ENCODE results near the gene ST3GAL3. TPM values are rescaled to one million over a fixed set of nuclear protein-coding genes. Genes with fewer than 3 reads are reported as not detected.
A peak's percentile ranks its signal among the peaks of the same experiment; 100 is the strongest.

Gene ST3GAL3
- total RNA-seq: 7.2 and 9.9 TPM in 2 replicates

DNA sequence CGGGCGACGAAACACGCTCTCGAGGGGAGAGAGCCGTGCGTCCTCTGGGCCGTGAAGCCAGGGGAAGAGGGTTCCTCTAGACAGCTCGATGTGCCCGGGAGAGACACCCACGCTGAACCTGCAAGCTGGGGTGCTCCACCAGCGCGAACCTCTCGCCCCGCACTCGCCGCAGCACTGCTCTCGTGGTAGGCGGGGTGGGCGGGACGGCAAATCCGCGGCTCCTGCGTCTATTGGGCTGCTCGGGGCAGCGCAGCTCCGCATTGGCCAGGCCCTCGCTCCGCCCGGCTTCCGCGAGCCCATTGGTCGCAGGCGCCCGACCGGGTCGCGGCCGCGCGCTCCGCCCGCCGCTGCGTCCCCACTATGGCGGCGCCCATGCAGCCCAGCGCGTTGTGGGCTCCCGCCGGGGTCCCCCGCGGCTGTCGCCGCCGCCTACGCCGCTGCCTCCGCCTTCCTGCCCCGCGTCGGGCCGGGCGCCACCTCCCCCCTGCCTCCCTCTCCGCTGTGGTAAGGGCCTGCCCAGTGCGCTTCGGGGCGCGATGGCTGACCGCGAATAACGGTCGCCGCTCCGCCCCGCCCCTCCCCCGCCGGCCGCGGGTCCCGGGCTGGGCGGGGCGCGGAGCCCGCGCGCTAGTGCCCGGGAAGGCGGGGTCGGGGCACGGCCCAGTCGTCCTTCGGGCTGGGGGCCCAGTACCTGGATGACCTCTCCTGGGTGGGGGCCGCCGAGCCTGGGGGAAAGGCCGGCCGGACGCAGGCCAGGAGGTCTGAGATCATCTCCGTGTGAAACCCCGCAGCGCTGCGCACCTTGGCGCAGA lies at the start of gene ST3GAL3:
ST3GAL3 (plus strand) TSS at position 347 of the 812 bp plus-strand sequence. CDS start 28,727 bp downstream, outside the sequence.
- DNase-seq (ENCODE audit: low read depth in 2 of 2): peak; percentile 94 to 95

- DNase-seq (ENCODE audit: low read depth in 2 of 2): no peak
Measured at GRCh38 chr1:43659212-43660166, 47.8 kb upstream of the ST3GAL3 start.

- no peak for DNase-seq (ENCODE audit: low read depth in 2 of 2)
Measured at GRCh38 chr1:43660355-43660754, 47.0 kb upstream of the ST3GAL3 start.

DNA sequence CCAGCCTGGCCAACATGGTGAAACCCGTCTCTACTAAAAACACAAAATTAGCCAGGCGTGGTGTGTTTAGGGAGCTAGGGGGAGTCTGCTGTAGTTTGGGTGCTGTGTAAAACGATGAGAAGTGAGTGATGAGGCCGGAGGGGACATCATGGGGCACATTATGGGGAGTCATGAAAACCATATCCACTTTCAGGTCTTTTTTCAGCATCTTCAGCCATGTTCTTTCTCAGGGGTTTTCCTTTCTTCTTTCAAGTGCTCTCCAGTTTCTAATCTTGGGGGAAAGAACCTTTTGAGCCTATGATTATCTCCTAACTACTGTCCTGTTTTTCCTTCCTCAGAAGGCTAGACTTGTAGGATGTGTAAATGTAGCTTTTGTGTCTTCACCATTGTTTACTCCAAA lies 43.0 kb upstream of the ST3GAL3 start:
- no peak for DNase-seq (ENCODE audit: low read depth in 2 of 2)

DNA sequence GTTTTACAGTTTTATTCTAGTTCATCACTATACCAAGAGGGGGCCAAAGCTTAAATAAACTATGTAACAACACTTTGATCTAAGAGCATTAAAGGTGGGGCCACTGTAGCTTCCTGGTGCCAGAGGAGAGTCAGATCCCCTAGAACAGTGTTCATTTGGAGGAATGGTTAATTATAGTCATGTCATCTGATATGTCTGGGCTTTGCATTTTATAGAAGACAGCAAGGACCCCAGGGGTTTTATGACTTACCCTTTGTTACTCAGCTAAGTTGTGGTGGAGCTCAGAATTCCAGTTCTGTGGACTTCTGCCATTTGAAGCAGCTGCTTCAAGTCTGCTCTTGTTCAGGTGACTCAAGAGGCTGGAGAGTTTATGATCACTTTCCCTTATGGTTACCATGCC lies 40.7 kb upstream of the ST3GAL3 start:
- DNase-seq (ENCODE audit: low read depth in 2 of 2): no peak

- DNase-seq (ENCODE audit: low read depth in 2 of 2): peak in 1 of 2 donors; percentile 29
Measured at GRCh38 chr1:43668956-43669355, 38.4 kb upstream of the ST3GAL3 start.

- DNase-seq (ENCODE audit: low read depth in 2 of 2): no peak
Measured at GRCh38 chr1:43669878-43670277, 37.5 kb upstream of the ST3GAL3 start.

GRCh38 chr1:43671193-43671592 lies 36.1 kb upstream of the ST3GAL3 start:
- DNase-seq (ENCODE audit: low read depth in 2 of 2): no peak

GRCh38 chr1:43671626-43672330 lies 35.6 kb upstream of the ST3GAL3 start:
- DNase-seq (ENCODE audit: low read depth in 2 of 2): peak in 1 of 2 donors; percentile 26

DNA sequence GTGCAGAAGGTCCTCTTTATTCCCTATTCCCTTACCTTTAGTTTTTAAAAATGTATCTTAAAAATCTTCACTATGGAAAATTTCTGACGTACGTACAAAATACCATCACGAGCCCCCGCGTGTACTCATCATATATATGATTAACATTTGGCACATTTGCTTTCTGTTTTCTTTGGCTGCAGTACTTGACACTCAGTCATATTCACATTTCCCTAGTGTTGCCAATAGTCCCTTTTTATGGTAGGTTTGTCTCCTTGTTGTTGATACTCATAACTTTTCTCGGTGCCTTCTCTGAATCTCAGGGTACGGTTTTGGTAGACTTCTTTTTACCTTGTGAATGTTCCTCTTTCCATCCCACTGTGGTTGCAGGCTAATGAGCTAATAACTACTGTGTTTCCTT lies 34.1 kb upstream of the ST3GAL3 start:
- peak in 1 of 2 donors; percentile 35 for DNase-seq (ENCODE audit: low read depth in 2 of 2)

GRCh38 chr1:43678940-43679339 lies 28.4 kb upstream of the ST3GAL3 start:
- DNase-seq (ENCODE audit: low read depth in 2 of 2): no peak

DNA sequence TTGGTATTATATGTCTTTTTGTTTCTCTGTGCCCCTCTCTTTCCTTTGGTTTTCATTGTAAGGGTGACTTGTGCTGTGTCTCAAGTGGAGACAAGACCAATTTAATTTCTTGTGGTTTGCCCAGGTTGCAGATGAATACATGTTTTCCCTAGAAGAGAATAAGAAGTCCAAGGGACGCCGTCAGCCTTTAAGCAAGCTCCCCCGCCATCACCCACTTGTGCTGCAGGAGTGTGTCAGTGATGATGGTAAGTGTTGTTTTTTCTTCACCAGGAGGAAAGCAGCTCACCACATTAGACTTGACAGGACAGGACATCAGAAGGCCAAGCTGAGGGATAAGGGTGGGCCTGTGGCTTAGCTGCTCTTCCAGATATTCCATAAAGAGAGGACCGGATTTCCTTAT lies 23.8 kb upstream of the ST3GAL3 start:
- DNase-seq (ENCODE audit: low read depth in 2 of 2): no peak

DNA sequence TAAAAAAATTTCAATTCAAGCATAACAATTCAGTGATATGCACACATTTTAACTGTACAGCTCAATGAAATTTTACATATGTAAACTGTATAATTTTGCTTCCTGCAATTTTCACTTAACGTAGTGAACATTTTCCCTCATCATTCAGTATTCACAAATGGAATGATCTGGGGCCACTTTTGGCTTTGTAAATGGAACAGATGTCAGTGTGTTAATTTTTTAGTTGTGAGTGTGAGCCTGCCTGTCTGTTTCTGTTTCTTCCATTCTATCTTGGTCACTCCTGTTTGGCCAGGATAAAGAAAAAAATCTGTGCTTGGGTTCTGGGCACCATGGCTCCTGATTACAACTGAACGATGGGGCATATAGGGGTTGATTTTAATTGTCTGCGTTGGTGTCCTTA lies 20.5 kb upstream of the ST3GAL3 start:
- DNase-seq (ENCODE audit: low read depth in 2 of 2): no peak

GRCh38 chr1:43687301-43688108 lies 19.8 kb upstream of the ST3GAL3 start:
- DNase-seq (ENCODE audit: low read depth in 2 of 2): no peak

DNA sequence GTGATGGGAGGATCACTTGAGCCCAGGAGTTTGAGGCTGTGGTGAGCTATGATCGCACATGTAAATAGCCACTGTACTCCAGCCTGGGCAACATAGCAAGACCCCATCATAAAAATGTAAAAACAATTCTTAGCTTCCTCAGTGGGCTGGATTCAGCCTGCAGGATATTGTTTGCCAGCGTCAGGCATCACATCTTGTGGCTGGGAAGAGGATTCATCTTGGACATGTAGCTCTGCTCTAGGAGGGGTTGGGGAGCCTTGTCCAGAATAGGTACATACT lies 19.3 kb upstream of the ST3GAL3 start:
- no peak for DNase-seq (ENCODE audit: low read depth in 2 of 2)

- peak in 1 of 2 donors; percentile 84 for DNase-seq (ENCODE audit: low read depth in 2 of 2)
Measured at GRCh38 chr1:43688594-43689000, 18.7 kb upstream of the ST3GAL3 start.

- DNase-seq (ENCODE audit: low read depth in 2 of 2): no peak
Measured at GRCh38 chr1:43689289-43689688, 18.0 kb upstream of the ST3GAL3 start.

- no peak for DNase-seq (ENCODE audit: low read depth in 2 of 2)
Measured at GRCh38 chr1:43691871-43692815, 15.2 kb upstream of the ST3GAL3 start.

GRCh38 chr1:43693371-43693770 lies 14.0 kb upstream of the ST3GAL3 start:
- no peak for DNase-seq (ENCODE audit: low read depth in 2 of 2)

DNA sequence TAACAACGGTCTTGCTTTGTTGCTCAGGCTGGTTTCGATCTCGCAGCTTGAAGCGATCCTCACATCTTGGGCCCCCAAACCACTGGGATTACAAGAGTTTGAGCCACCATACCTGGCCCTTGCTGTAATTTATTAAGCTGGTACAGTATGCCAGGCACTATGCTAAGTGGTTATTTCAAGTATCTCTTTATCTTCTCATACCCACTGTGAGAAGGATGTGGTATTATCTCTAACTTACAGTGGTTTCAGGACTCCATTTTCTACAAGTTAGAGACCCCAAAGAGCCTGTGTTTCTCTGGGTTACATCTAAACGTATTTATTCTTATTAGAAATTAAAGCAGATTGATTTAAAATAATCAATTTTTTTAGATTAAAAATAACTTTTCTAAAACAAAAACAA lies 8.1 kb upstream of the ST3GAL3 start:
- no peak for DNase-seq (ENCODE audit: low read depth in 2 of 2)
